HG02642 (cell line): ENCODE results near the gene ZBTB39.
"Not testable (repeated sequence)": the region's sequence is repeated elsewhere in the genome, so short reads cannot be mapped to it uniquely, and the experiment has no call there.

ENCODE experiments used
- ATAC-seq: cut with Tn5 transposase; IDR thresholded peaks from one replicate; pipeline ENCODE4 v1.9.1; 2021; ENCODE audit warnings: mild to moderate bottlenecking; ENCODE audit not compliant: unreplicated experiment, poor library complexity

Gene ZBTB39

DNA sequence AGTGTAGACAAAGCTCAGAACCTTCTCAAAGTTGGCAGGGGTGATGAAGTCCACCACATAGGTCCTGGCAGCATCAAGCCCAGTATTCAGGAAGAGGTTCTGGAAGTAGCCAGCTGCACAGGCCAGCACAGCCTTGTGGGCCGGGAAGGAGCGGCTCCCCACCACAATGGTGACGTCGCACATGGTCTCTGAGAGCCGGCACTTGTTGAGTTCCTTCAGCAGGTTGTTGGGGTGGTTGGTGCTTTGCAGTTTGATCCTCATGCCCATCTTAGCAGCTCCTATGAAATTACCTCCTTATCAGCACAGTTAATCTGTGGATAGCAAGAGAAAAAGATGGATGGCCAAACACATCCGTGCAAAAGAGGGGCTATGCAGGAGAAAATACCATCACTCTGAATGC lies 1.7 kb downstream of the ZBTB39 start:
- no peak for ATAC-seq

DNA sequence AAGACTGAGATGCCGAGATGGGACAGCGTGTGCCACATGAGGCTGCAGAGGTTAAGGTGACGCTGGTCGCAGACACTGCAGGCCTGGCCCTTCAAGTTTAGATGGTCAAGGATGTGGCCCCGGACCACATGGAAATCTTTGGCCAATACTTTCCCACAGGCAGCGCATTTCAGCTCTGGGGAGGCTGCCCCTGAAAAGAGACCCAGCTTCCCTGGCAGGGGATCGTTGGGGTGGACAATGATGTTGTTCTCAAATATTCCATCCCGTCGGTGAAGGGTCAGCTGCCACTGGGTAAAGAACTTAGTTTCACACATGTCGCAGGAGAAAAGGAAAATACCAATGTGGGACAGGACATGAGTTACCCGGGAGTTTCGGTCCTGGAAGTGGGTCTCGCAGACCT lies 3.0 kb downstream of the ZBTB39 start:
- ATAC-seq = no peak

DNA sequence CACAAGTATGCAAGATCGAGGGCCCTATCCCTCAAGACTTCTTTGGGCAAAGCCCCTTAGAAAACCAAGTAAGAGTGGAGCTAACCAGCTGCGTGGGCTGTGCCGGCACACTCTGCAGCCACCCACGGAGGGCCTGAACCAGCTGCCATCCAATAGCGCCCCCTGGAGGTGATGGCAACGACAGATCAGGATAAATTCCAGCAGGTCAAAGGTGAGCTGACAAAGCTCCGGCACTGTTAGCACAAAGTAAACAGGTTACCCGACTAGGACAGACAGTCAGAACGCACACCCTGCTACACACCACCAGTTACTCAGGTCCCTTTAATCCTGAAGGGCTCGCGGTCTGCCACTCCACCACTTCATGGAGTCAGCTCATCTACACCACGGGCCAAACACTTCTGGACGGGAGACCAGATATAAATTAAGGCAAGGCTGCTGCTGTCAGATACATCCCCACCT lies 4.9 kb downstream of the ZBTB39 start:
- ATAC-seq = no peak

DNA sequence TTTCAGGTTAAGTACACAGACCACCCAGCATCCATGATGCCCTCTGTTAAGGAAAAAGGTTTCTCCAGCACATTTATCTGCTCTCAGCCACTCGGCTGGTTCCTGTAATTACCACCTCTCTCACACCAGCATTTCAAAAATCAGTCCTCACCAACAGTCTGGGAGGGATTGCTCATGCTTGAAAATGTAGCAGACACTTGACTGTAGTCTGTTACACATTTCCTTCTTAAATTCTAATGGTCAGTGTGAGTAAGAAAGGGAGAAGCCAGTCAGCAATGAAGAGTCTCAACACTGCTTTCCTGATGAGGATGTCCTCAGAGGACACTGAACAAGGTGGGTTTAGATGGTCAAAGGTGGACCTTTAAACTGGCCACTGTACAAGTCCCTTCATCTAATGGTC lies 6.0 kb downstream of the ZBTB39 start:
- no peak for ATAC-seq

DNA sequence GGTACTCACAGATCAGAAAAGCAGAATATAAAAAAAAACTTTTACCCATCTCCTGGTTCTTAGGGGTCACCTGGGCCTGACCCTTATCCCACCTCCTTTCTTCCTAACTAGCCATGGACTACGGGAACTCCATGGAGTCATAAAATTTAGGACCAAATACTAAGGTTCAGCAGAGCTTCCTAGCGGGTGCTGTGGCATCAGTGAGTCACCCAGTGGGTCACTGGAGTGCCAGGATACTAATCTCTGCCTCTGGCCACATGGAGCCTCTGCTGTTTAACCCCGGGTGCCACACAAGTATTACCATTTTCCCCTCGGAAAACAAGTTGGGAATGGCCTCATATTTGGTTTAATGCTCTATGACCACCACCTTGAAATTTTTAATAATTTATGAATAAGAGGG lies 6.9 kb downstream of the ZBTB39 start:
- no peak for ATAC-seq

DNA sequence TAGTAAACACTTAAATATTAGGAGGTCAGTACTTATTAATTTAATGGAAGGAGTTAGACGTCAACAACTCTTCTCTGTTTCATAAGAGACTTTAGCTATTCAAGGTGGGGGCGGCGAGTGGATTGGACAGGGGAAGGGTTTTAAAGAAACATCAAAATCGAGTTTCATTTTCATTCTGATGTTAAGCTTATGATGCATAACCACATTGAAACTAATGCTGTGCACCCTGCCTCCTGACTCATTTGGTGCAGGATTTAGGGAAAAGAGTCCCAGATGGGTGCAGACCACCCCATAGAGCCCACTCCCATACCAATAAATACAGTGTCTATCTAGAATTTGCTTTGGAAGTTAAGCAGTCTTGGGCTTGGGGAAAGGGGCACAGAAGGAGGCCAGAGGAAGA lies 7.4 kb downstream of the ZBTB39 start:
- ATAC-seq = peak; percentile 75

DNA sequence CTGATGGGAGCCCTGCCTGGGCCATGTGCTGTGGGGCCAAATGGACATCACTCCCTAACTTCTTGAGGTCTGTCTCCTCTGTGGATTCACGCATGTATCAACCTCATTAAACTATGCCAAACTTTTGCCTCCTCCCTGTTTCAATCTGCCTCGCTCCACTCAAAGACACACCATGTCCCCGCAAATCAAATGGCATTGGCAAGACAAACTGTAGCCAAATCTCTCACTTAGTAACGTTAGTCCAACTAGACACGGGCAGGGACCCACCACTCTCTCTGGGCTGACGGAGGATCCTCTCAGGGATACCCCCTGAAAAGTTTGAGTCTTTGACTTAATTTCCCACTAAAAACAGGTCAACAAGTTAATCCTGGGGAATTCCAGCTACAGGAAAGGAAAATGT lies 8.0 kb downstream of the ZBTB39 start:
- no peak for ATAC-seq

DNA sequence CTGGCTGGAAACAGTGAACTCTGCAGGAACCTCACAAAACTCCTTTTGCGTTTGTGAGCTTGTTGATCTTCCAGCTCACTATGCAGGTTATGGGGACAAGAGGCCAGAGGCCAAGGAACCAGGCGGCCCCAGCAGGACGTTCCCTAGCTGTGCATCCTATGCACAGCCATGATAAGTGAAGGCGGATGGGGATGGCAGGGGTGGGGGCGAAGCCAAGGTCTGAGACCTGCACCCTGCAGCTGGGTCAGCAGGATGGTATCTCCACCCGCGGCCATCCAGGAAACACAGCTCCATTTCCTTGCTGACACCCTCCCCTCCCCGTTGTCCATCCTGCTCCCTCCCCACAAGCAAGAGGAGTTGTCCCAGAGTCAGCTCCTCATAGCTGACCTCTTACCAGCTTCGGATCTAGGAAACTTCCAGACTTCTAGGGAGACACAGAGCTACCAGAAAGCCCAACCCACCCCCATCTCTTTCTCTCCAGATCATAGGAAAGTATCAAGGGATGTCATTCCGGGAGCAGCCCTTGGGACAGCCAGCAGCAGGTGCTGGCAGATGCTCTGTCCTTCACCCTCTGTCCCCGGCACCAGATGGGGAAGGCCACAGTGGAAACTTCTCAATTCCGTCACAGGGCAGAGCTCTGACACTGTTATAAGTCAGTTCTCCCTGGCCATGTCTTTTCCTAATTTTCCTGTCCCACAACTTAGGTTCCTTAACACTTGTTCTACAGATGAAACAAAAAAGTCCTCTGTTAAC lies 9.4 kb downstream of the ZBTB39 start:
- no peak for ATAC-seq

DNA sequence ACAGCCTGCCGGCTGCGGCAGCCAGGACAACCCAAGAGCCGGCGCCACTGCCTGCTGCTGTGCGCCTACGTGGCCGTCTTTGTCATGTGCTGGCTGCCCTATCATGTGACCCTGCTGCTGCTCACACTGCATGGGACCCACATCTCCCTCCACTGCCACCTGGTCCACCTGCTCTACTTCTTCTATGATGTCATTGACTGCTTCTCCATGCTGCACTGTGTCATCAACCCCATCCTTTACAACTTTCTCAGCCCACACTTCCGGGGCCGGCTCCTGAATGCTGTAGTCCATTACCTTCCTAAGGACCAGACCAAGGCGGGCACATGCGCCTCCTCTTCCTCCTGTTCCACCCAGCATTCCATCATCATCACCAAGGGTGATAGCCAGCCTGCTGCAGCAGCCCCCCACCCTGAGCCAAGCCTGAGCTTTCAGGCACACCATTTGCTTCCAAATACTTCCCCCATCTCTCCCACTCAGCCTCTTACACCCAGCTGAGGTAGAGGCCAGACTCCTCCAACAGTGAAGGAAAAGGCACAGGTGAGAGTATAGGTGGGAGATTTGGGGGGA lies 10.3 kb downstream of the ZBTB39 start:
- ATAC-seq = no peak

DNA sequence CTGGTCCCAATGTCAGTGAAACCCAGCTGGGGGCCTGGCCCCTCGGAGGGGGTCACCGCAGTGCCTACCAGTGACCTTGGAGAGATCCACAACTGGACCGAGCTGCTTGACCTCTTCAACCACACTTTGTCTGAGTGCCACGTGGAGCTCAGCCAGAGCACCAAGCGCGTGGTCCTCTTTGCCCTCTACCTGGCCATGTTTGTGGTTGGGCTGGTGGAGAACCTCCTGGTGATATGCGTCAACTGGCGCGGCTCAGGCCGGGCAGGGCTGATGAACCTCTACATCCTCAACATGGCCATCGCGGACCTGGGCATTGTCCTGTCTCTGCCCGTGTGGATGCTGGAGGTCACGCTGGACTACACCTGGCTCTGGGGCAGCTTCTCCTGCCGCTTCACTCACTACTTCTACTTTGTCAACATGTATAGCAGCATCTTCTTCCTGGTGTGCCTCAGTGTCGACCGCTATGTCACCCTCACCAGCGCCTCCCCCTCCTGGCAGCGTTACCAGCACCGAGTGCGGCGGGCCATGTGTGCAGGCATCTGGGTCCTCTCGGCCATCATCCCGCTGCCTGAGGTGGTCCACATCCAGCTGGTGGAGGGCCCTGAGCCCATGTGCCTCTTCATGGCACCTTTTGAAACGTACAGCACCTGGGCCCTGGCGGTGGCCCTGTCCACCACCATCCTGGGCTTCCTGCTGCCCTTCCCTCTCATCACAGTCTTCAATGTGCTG lies 11.0 kb downstream of the ZBTB39 start:
- no peak for ATAC-seq

DNA sequence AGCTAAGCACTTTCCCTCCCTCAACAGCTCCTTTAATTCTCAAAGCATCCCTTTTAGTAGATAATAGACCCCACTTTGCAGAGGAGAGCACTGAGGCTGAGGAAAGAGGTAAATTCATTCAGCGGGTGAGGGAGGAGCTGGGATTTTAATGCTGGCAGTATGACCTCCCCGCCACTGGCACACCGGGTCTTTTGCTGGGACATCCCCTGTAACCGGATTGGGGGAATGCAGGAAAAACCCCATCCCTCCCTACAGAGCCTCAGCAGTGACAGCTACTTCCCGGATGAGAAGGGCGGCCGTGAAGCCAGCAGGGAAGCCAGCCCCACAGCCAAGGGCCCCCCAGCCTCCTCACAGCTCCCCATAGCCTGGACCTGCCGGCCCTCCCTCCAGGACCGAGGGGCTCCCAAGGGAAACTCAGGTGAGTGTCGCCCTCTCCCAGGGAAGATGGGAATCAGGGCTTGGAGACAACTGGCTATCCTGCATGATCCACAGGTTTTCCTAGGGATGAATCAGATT lies 12.1 kb downstream of the ZBTB39 start:
- no peak for ATAC-seq

DNA sequence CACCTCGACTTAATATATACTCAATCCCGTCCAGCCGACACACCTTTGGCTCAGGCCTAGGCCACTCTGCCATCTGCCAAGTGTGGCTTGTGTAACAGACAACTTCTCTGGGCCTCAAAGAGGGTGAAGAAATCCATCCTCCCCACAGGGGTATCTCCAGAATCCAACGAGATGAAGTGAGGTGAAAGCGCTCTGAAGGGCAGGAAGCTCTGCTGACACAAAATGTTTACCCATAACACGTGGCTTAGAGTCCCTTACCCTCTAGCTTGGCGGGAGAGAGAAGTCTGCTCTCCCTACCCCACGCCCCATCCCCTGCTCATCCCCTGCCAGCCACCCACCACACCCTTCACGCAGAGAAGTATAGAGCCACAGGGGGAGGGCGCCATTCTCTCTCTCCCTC lies 13.0 kb downstream of the ZBTB39 start:
- ATAC-seq = no peak

DNA sequence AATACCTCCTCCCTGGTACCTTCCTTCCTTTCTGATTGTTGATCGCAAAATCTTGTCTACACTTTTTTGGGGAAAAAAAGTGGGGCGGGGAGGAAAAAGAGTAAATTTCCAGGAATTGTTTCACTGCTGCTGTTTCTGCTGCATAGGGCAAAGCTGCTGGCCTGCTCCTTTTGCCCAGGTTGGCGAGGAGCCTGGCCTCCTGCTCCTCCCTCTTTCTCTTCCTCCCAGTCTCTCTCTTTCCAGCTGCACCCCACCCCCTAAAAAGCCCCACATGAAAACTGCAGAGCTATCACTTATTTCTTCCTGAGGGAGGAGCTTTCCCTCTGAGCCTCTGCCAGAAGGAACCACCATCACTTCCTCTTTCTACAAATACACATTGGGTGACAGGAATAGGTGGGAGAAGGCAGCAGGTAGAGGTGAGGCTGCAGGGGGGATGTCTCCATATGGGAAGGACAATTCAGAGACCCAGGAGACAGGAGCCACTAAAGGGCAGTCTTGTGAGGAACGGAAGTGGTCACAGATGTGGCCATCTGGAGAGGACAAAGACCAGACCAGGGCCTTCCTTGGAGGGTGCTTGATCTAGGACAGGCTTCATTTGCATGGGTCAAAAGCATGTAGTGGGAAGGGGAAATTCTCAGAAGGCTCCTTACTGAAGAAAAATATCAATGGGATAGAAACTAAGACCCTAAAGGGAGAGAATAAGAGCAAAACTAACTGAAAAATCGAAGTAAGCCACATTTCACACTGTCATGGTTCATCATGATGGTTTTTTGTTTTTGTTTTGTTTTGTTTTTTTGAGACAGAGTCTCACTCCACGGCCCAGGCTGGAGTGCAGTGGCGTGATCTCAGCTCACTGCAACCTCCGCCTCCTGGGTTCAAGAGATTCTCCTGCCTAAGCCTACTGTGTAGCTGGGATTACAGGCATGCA lies 14.8 kb downstream of the ZBTB39 start:
- ATAC-seq = no peak

DNA sequence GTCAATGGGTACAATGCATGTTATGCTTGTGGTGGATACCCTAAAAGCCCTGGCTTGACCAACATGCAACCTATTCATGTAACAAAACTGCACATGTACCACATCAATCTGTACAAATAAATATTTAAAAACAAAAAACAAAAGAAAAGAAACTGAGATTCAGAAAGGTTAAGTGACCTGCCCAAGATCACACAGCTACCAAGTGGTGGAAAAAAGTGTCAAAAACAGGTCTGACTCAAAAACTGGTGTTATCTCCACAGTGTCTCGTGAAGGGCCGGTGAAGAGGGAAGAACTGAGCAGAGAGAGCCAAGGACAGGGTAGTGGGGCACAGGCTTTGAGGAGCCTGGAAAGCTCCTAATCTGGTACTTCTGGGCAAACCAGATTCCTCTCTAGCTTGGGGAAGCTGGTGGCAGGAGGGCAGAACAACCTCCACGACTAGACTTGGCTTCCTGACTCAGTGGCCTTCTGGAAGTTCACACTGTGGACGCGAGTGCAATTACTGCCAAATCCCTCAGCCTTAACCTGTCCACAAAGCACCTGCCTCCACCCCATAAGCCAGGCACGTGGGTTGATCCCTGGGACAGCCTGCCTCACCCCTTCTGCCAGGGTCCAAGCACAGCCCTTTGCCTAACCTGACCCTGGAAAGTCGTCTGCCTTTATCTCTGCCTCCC lies 15.6 kb downstream of the ZBTB39 start:
- ATAC-seq = no peak

DNA sequence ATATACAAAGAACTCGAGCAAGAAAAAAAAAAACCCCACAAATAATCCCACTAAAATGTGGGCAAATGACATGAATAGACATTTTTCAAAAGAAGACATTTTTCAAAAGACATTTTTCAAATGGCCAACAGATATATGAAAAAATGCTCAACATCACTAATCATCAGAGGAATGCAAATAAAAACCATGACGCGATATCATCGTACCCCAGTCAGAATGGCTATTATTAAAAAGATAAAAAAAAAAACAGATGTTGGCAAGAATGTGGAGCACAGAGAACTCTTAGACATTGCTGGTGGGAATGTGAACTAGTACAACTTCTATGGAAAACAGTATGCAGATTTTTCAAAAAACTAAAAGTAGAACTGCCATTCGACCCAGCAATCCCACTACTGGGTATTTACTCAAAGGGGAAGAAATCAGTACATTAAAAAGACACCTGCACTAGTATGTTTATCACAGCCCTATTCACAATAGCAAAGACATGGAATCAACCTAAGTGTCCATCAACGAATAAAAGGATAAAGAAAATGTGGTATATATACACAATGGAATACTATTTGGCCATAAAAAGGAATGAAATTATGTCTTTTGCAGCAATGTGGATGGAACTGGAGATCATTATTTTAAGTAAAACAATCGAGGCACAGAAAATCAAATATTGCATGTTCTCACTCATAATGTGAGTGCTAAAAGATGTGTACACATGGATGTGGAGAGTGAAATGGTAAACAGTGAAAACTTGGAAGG lies 16.3 kb downstream of the ZBTB39 start:
- no peak for ATAC-seq

DNA sequence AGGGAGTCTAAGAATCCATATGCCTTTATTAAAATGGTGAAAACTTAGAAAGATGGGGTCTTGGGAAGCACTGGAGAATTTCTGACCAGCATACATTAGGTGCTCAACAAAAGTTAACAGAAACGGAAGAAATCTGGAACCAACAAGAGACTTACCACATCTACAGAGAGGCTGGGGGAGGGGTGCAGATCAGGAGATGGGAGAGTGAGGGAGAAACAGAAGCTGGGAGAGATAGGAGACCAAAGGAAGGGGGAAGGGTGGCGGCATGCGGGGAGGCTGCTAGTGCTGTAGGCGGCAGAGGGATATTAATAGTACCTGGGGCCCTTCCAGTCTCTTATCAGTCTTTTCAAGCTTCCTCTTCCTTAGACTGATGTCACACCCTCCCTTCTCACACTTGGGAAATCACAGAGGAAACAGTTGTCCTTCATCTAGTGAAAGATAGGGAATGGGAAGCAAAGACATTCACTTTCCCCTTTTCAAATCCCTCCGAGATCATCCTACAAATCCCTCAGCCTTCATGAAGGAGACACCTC lies 18.1 kb downstream of the ZBTB39 start:
- ATAC-seq = no peak

DNA sequence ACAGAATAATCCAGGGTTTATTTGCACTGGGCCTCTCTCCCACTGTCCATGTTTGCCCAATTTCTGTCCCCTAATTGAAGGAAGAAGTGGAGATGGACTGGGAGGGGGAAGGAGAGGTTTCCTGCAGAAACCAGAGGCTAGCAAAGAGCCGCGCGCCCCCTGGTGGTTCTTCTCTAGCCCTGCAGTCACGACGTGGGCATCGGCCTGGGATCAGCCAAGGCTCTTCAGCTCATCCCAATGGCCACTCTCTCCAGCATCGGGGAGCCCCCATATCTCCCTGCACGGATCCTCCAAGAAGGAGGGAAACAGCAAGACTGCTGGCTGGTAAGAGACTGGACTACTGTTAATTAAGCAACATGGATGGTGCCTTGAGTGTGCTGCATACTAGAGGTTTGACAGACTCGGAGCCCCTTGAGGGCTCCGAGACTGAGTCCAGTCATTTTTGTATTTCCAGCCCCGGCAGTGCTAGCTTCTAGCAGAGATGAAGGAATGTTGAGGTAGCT lies 18.7 kb downstream of the ZBTB39 start:
- ATAC-seq = peak; percentile 71

DNA sequence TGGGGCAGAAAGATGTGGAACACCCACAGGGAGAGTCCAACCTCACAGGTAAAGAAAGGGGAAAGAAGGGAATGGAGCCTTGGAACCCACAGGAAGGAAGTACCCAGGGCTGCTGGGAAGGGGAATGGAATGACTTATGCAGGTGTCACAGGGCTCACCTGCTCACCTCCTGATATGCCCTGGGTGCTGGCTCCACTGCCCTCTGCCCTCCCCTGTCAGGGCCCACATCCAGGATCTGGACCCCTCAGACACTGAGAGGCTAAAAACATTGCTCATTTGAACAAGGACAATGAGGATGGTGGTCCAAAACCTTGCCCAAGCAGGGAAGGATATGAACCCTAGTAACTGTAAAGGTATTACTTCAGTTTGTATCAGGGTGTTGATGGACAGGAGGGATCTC lies 19.3 kb downstream of the ZBTB39 start:
- no peak for ATAC-seq

DNA sequence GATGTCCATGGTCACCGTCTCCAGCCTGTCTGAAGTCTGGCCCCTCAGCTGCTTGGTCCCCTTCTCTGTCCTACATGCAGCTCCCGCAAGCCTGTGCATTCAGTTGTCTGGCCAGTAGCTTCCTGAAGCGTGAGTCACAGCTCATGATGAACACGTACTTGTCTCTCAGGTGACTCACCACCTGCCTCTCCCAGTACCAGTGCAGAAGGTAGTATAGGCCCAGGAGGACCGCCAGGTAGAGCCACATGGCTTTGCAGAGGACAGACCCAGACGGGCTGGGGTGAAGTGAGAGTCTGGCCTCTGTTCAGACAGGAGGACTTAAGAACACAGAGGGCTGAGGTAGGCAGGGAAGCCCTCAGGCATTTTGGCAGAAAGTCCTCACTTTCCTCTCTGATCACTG lies 20.6 kb downstream of the ZBTB39 start:
- ATAC-seq = not testable (repeated sequence)
